H9 (cell line): Measurements from ENCODE around the gene GNPDA1. TPM values are rescaled to one million over a fixed set of nuclear protein-coding genes. Genes with fewer than 3 reads are reported as not detected.

Source experiments
- DNase-seq: peaks from one replicate; pipeline ENCODE4 v3.0.0-alpha.2; 2017
- H2AFZ ChIP-seq: one replicate; pipeline ENCODE4 v1.6.1; 2013; ENCODE audit warnings: mild to moderate bottlenecking, low read length, control low read depth, moderate library complexity
- H2AK5ac ChIP-seq: 2 replicates; pipeline ENCODE4 v1.6.1; 2013; ENCODE audit warnings: low read length, control low read depth, mixed read lengths; ENCODE audit not compliant: insufficient read length
- H2BK120ac ChIP-seq: one replicate; pipeline ENCODE4 v1.6.1; 2013; ENCODE audit warnings: low read depth, mild to moderate bottlenecking, low read length, control low read depth, inconsistent platforms; ENCODE audit not compliant: poor library complexity, severe bottlenecking
- H2BK12ac ChIP-seq: 2 replicates; pipeline ENCODE4 v1.6.1; 2013; ENCODE audit warnings: low read length, control low read depth, mixed read lengths, low read depth; ENCODE audit not compliant: insufficient read length
- H2BK15ac ChIP-seq: 2 replicates; pipeline ENCODE4 v1.6.1; 2013; ENCODE audit warnings: low read depth, low read length, control low read depth
- H2BK20ac ChIP-seq: one replicate; pipeline ENCODE4 v1.6.1; 2013; ENCODE audit warnings: low read depth, mild to moderate bottlenecking, low read length, control low read depth, inconsistent platforms; ENCODE audit not compliant: poor library complexity, severe bottlenecking
- H2BK5ac ChIP-seq: 2 replicates; pipeline ENCODE4 v1.6.1; 2013; ENCODE audit warnings: low read length, control low read depth, mixed read lengths; ENCODE audit not compliant: insufficient read length
- H3K14ac ChIP-seq: 2 replicates; pipeline ENCODE4 v1.6.1; 2013; ENCODE audit warnings: low read length, control low read depth; ENCODE audit not compliant: insufficient read depth
- H3K18ac ChIP-seq: 2 replicates; pipeline ENCODE4 v1.6.1; 2013; ENCODE audit warnings: low read depth, mild to moderate bottlenecking, mixed read lengths, low read length, control low read depth; ENCODE audit not compliant: insufficient read length
- H3K23ac ChIP-seq: 2 replicates; pipeline ENCODE4 v1.6.1; 2013; ENCODE audit warnings: low read length, control low read depth, mixed read lengths, low read depth; ENCODE audit not compliant: insufficient read length
- H3K23me2 ChIP-seq: 2 replicates; pipeline ENCODE4 v1.6.1; 2013; ENCODE audit warnings: low read depth, mild to moderate bottlenecking, mixed read lengths, low read length, control low read depth; ENCODE audit not compliant: insufficient read length, poor library complexity, severe bottlenecking
- H3K27ac ChIP-seq: 2 replicates; pipeline ENCODE4 v1.5.1; 2013; ENCODE audit warnings: low read length, control low read depth, mixed read lengths, low read depth; ENCODE audit not compliant: insufficient read length
- H3K27me3 ChIP-seq: 2 replicates; pipeline ENCODE4 v1.6.1; 2013; ENCODE audit warnings: low read length, control low read depth, inconsistent platforms; ENCODE audit not compliant: insufficient read depth
- H3K4ac ChIP-seq: 2 replicates; pipeline ENCODE4 v1.6.1; 2013; ENCODE audit warnings: low read depth, mild to moderate bottlenecking, control low read depth, inconsistent platforms, low read length, moderate library complexity
- H3K4me1 ChIP-seq: 2 replicates; pipeline ENCODE4 v1.6.1; 2013; ENCODE audit warnings: low read length, control low read depth, inconsistent platforms; ENCODE audit not compliant: insufficient read depth
- H3K4me2 ChIP-seq: 2 replicates; pipeline ENCODE4 v1.6.1; 2013; ENCODE audit warnings: low read length, control low read depth, mixed read lengths; ENCODE audit not compliant: insufficient read length, insufficient read depth
- H3K56ac ChIP-seq: 2 replicates; pipeline ENCODE4 v1.6.1; 2013; ENCODE audit warnings: low read depth, mild to moderate bottlenecking, mixed read lengths, low read length, control low read depth; ENCODE audit not compliant: insufficient read length
- H3K79me1 ChIP-seq: 2 replicates; pipeline ENCODE4 v1.6.1; 2013; ENCODE audit warnings: low read depth, mild to moderate bottlenecking, moderate library complexity, low read length, control low read depth, inconsistent platforms; ENCODE audit not compliant: insufficient read depth, poor library complexity, severe bottlenecking
- H3K79me2 ChIP-seq: 2 replicates; pipeline ENCODE4 v1.6.1; 2013; ENCODE audit warnings: low read length, control low read depth, inconsistent platforms; ENCODE audit not compliant: insufficient read depth
- H3K9ac ChIP-seq: 2 replicates; pipeline ENCODE4 v1.6.1; 2013; ENCODE audit warnings: low read length, control low read depth, mixed read lengths; ENCODE audit not compliant: insufficient read length; ENCODE audit errors: extremely low read depth
- H3K9me3 ChIP-seq: one replicate; pipeline ENCODE4 v1.6.1; 2013; ENCODE audit warnings: low read depth, low read length, inconsistent platforms; ENCODE audit not compliant: control insufficient read depth
- H3T11ph ChIP-seq: one replicate; pipeline ENCODE4 v1.6.1; 2013; ENCODE audit warnings: mild to moderate bottlenecking, low read length, control low read depth, inconsistent platforms
- H4K20me1 ChIP-seq: one replicate; pipeline ENCODE4 v1.6.1; 2013; ENCODE audit not compliant: control insufficient read depth, insufficient read length, insufficient read depth
- H4K5ac ChIP-seq: 2 replicates; pipeline ENCODE4 v1.6.1; 2013; ENCODE audit warnings: low read depth, mild to moderate bottlenecking, mixed read lengths, low read length, control low read depth; ENCODE audit not compliant: insufficient read length
- H4K8ac ChIP-seq: replicated peaks from 2 replicates; pipeline ENCODE4 v1.6.1; 2013; ENCODE audit warnings: low read length, control low read depth, mixed read lengths, low read depth; ENCODE audit not compliant: insufficient read length
- H4K91ac ChIP-seq: 2 replicates; pipeline ENCODE4 v1.6.1; 2013; ENCODE audit warnings: low read depth, mild to moderate bottlenecking, moderate library complexity, mixed read lengths, low read length, control low read depth; ENCODE audit not compliant: insufficient read length
- H3K27ac Mint-ChIP-seq, 3 experiments: 2 replicates in 2 of 3; 3 replicates in 1 of 3; pipeline ENCODE4 v1.8.0; 2020 to 2021; ENCODE audit warnings: mixed read lengths in 3 of 3, mild to moderate bottlenecking in 1 of 3, moderate library complexity in 1 of 3
- H3K27me3 Mint-ChIP-seq: 2 replicates; pipeline ENCODE4 v1.8.0; 2021; ENCODE audit warnings: low read depth, mild to moderate bottlenecking, moderate library complexity, mixed read lengths
- H3K36me3 Mint-ChIP-seq, 3 experiments: 2 replicates in 2 of 3; 3 replicates in 1 of 3; pipeline ENCODE4 v1.8.0; 2020 to 2021; ENCODE audit warnings: low read depth in 3 of 3, mixed read lengths in 3 of 3; ENCODE audit not compliant: insufficient read depth in 1 of 3
- H3K4me1 Mint-ChIP-seq, 2 experiments: 2 replicates each; pipeline ENCODE4 v1.8.0; 2020; ENCODE audit warnings: mixed read lengths in 2 of 2
- H3K4me3 Mint-ChIP-seq, 2 experiments: 2 replicates in 1 of 2; 3 replicates in 1 of 2; pipeline ENCODE4 v1.8.0; 2020 to 2021; ENCODE audit warnings: mild to moderate bottlenecking in 2 of 2, mixed read lengths in 2 of 2, moderate library complexity in 1 of 2
- H3K9me3 Mint-ChIP-seq, 2 experiments: 2 replicates in 1 of 2; 3 replicates in 1 of 2; pipeline ENCODE4 v1.8.0; 2020; ENCODE audit warnings: mild to moderate bottlenecking in 2 of 2, mixed read lengths in 2 of 2, moderate library complexity in 1 of 2
- CTCF ChIP-seq: fragments of 200-600 bp; sonication (generic); conservative IDR thresholded peaks from 3 replicates; pipeline ENCODE4 v1.8.0; 2021; ENCODE audit warnings: antibody characterized with exemption, mild to moderate bottlenecking
- WGBS: extraction: QIAGEN DNeasy Blood & Tissue Kit; methylation state at CpG from one replicate; pipeline ENCODE4 v1.1.7; 2013; ENCODE audit warnings: missing lambda C conversion rate, low lambda C conversion rate, mixed read lengths; ENCODE audit not compliant: insufficient read length; ENCODE audit errors: extremely low coverage; 5-methylcytosine and 5-hydroxymethylcytosine counted together
- total RNA-seq: library from RNA; stranded (reverse); gene quantifications from 2 replicates; pipeline ENCODE4 v1.2.1, GENCODE V29; 2021

Gene GNPDA1
- total RNA-seq, 1 experiment from 2014 or later, result 66.8 TPM

DNA sequence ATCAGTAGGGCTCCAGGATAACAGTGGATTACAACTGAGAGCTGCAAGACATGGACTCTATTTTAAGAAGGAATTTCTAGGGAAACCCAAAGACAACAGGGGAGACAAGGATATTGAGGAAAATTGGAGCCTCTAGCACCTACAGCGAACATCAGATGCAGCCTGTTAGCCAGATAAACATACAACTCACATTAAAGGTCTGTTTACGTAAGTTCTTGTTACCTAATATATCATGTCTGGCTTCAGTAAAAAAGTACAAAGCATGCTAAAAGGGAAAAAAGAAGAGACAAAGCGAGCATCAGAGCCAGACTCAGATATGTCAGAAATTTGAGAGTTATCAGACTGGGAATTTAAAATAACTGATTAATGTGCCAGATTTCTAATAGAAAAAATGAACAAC lies 17.2 kb downstream of the GNPDA1 start:
- Histone ChIP-seq H3K23me2 (no peaks in the 10 kb centered on the region), H3K4me1 (no peaks in the 10 kb centered on the region), H3K79me1 (no peaks in the 10 kb centered on the region), H2BK12ac (no peak overlapping the region), H3K14ac (no peak overlapping the region), H3K4ac (no peak overlapping the region), H3K9ac (no peak overlapping the region), H4K5ac (no peak overlapping the region), H3K56ac (no peak overlapping the region), H2BK15ac (no peak overlapping the region), H2BK20ac (no peak overlapping the region), H3K18ac (no peak overlapping the region), H2AK5ac (no peak overlapping the region), H3K79me2 (no peaks in the 10 kb centered on the region), H3K27ac (no peak overlapping the region), H4K20me1 (no peaks in the 10 kb centered on the region), H3K9me3 (no peaks in the 10 kb centered on the region), H3K4me2 (no peak overlapping the region), H2BK5ac (no peak overlapping the region), H3K27me3 (no peaks in the 10 kb centered on the region), H2AFZ (no peak overlapping the region), H3K23ac (no peak overlapping the region), H2BK120ac (no peak overlapping the region), H4K91ac (no peak overlapping the region), H3T11ph (no peak overlapping the region), H4K8ac (no peak overlapping the region)
- WGBS, result no CpG with 5 or more reads among the region's 3 CpGs
- Mint-ChIP-seq H3K27ac (no peak overlapping the region), H3K36me3 (peaks cover 13 to 27% (median 25%) of the 10 kb centered on the region in 3 experiments), H3K27me3 (no peaks in the 10 kb centered on the region), H3K4me1 (no peaks in the 10 kb centered on the region), H3K9me3 (peaks cover 0 to 3% of the 10 kb centered on the region in 2 experiments; a peak in 1 of 5 replicates), H3K4me3 (no peak overlapping the region)
- no peak for TF ChIP-seq CTCF
- no peak for DNase-seq
